Measurements from ENCODE around the gene HBS1L. TPM values are rescaled to one million over a fixed set of nuclear protein-coding genes. Genes with fewer than 3 reads are reported as not detected.

HBS1L gene
- total and polyA plus RNA-seq, 10 of the 15 experiments (the other 5 are each of a cell fraction or from before 2014, with no cell fraction given), result 58.7 to 142 (median 78.8) TPM

- TF ChIP-seq, protein P1, sequence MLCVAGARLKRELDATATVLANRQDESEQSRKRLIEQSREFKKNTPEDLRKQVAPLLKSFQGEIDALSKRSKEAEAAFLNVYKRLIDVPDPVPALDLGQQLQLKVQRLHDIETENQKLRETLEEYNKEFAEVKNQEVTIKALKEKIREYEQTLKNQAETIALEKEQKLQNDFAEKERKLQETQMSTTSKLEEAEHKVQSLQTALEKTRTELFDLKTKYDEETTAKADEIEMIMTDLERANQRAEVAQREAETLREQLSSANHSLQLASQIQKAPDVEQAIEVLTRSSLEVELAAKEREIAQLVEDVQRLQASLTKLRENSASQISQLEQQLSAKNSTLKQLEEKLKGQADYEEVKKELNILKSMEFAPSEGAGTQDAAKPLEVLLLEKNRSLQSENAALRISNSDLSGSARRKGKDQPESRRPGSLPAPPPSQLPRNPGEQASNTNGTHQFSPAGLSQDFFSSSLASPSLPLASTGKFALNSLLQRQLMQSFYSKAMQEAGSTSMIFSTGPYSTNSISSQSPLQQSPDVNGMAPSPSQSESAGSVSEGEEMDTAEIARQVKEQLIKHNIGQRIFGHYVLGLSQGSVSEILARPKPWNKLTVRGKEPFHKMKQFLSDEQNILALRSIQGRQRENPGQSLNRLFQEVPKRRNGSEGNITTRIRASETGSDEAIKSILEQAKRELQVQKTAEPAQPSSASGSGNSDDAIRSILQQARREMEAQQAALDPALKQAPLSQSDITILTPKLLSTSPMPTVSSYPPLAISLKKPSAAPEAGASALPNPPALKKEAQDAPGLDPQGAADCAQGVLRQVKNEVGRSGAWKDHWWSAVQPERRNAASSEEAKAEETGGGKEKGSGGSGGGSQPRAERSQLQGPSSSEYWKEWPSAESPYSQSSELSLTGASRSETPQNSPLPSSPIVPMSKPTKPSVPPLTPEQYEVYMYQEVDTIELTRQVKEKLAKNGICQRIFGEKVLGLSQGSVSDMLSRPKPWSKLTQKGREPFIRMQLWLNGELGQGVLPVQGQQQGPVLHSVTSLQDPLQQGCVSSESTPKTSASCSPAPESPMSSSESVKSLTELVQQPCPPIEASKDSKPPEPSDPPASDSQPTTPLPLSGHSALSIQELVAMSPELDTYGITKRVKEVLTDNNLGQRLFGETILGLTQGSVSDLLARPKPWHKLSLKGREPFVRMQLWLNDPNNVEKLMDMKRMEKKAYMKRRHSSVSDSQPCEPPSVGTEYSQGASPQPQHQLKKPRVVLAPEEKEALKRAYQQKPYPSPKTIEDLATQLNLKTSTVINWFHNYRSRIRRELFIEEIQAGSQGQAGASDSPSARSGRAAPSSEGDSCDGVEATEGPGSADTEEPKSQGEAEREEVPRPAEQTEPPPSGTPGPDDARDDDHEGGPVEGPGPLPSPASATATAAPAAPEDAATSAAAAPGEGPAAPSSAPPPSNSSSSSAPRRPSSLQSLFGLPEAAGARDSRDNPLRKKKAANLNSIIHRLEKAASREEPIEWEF (IDR thresholded peaks at IDR 0.05; ENCODE audit: insufficient replicate concordance, low read depth, low read length), result no peak
- TF ChIP-seq RB1 (IDR thresholded peaks at IDR 0.05; ENCODE audit: borderline replicate concordance) (no peak), ZBED1 (IDR thresholded peaks at IDR 0.05; ENCODE audit: borderline replicate concordance) (no peak)
Observed at GRCh38 chr6:134959603-134960002, 95.0 kb downstream of the HBS1L start (continued).

GRCh38 chr6:134956676-134957075 is 97.9 kb downstream of the HBS1L start:
- RAD21 ChIA-PET (ENCODE audit: unreplicated experiment), result no interaction called here
- CTCF ChIA-PET, result interaction anchor here (0.7 to 1.3 kb wide), 4 partner anchors 8 to 488 kb away, joined by 3 to 5 read pairs (median 3); no protein-coding TSS in a partner anchor
- POLR2A ChIA-PET, result no interaction called here

More at GRCh38 chr6:134956676-134957075, 97.9 kb downstream of the HBS1L start:
- no peak for ATAC-seq
- Histone ChIP-seq H3K79me2 (ENCODE audit: control insufficient read depth, insufficient read depth, low read length) (no peaks in the 10 kb centered on the region), H3K27ac (ENCODE audit: control insufficient read depth, insufficient read depth) (no peak overlapping the region), H4K20me1 (ENCODE audit: control insufficient read depth, insufficient read depth) (no peaks in the 10 kb centered on the region), H3K36me3 (ENCODE audit: control insufficient read depth in 2 of 2, insufficient read depth in 2 of 2, low read length in 1 of 2) (0 out of 4 replicates have a peak, but pooled peaks cover 0 to 4% of the 10 kb centered on the region in 2 experiments), H3K9ac (ENCODE audit: control insufficient read depth, insufficient read depth, low read length) (no peak overlapping the region), H3K4me2 (ENCODE audit: control insufficient read depth, insufficient read depth) (no peak overlapping the region), H3K9me3 (replicated peaks; ENCODE audit: control insufficient read depth, insufficient read depth, low read length) (no peaks in the 10 kb centered on the region), H3K4me1 (ENCODE audit: control insufficient read depth, insufficient read depth, low read length) (no peaks in the 10 kb centered on the region), H2AFZ (ENCODE audit: control insufficient read depth, low read depth, low read length) (no peak overlapping the region), H3K4me3 (no peak overlapping the region), H3K27me3 (replicated peaks in 1 of 2; ENCODE audit: control insufficient read depth in 2 of 2, insufficient read depth in 2 of 2, low read length in 1 of 2) (no peaks in the 10 kb centered on the region)
- SMC1A ChIA-PET (ENCODE audit: uncharacterized antibody, unreplicated experiment), result no interaction called here
- no peak for DNase-seq (ENCODE audit: low read depth, low spot score)
- in situ Hi-C loops (cut with MboI), result no loop called here
- TF ChIP-seq ZNF687 (IDR thresholded peaks at IDR 0.05), result no peak
- peak; percentile 41; the same call in 1 of the 2 replicates for TF ChIP-seq JUNB (IDR thresholded peaks at IDR 0.05)
- intact Hi-C loops (cut with micrococcal nuclease; ENCODE audit: unreplicated experiment), result loop anchor here (10.0 kb wide), 1 partner anchor 478 kb away; no protein-coding TSS in a partner anchor
- FAIRE-seq, result no peak
- WGBS (ENCODE audit: insufficient coverage, insufficient replicate concordance, low lambda C conversion rate, missing lambda C conversion rate), result 25% methylated on average over 2 of the region's 2 CpGs
- BruUV-seq (replicated peaks), result no TSS peak

Measured in GM12878 (cell line).